BJ (cell line): ENCODE results near the gene SPOCD1. TPM values are rescaled to one million over a fixed set of nuclear protein-coding genes. Genes with fewer than 3 reads are reported as not detected.
"Not testable (repeated sequence)": the region's sequence is repeated elsewhere in the genome, so short reads cannot be mapped to it uniquely, and the experiment has no call there.

Experiments
- CTCF ChIA-PET: fragments of 350-600 bp; formaldehyde crosslinking; extraction: SDS; loops from one replicate; lab custom pipeline; 2021; ENCODE audit warnings: antibody characterized with exemption, inconsistent platforms; lab: Yijun Ruan, JAX
- POLR2A ChIA-PET: fragments of 300-600 bp; sonication (Branson Sonifier 250); formaldehyde crosslinking; extraction: SDS; loops from one replicate; lab custom pipeline; 2021; ENCODE audit warnings: antibody characterized with exemption; lab: Charles Lee
- DNase-seq: peaks from one replicate; pipeline ENCODE4 v3.0.0-alpha.2; 2011; ENCODE audit warnings: low read depth
- H3K27me3 ChIP-seq: 2 replicates; pipeline ENCODE4 v1.6.0; 2011; ENCODE audit warnings: low read length; ENCODE audit not compliant: control insufficient read depth, insufficient read depth
- H3K36me3 ChIP-seq: 2 replicates; pipeline ENCODE4 v1.5.1; 2011; ENCODE audit warnings: low read length; ENCODE audit not compliant: control insufficient read depth, insufficient read depth
- H3K4me3 ChIP-seq: 2 replicates; pipeline ENCODE4 v1.5.1; 2011; ENCODE audit warnings: low read depth, mild to moderate bottlenecking, control low read depth, low read length
- CTCF ChIP-seq: IDR thresholded peaks from 2 replicates; pipeline ENCODE4 v1.5.1; 2011; ENCODE audit warnings: low read depth, mild to moderate bottlenecking, control low read depth, inconsistent platforms, low read length, moderate library complexity; ENCODE audit not compliant: insufficient read depth
- polyA plus RNA-seq: library from polyadenylated mRNA; depleted of rRNA; stranded (reverse); fragments of >200 nt; gene quantifications from 2 replicates; pipeline ENCODE4 v1.2.3, GENCODE V29; 2011

SPOCD1 gene
- polyA plus RNA-seq, 1 experiment = 169 TPM

DNA sequence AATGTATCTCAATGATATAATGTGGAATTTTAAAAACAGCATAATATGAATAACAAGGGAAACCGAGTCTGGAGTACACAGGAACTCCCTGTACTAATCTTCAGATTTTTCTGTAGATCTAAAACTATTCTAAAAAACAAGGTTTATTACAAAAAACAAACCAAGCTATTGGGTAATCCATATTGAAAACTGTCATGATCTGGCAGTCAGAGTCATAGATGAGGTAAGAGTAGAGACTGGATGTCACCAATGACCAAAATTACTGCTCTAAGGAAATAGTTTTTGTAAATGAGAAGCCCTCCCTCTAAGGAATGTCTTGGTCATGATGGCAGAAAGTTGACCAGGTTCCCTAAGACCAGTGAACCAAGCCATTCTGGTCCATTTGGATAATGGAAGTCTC lies 2.4 kb upstream of the SPOCD1 start:
- no peak for DNase-seq
- POLR2A ChIA-PET = no interaction called here
- H3K27me3 ChIP-seq = no peaks in the 10 kb centered on the region
- CTCF ChIA-PET = interaction anchor here (5.8 kb wide), 1 partner anchor 146 kb away, joined by 32 read pairs; no protein-coding TSS in a partner anchor
- H3K36me3 ChIP-seq = no peaks in the 10 kb centered on the region
- no peak overlapping the region for H3K4me3 ChIP-seq
- TF ChIP-seq CTCF = no peak

DNA sequence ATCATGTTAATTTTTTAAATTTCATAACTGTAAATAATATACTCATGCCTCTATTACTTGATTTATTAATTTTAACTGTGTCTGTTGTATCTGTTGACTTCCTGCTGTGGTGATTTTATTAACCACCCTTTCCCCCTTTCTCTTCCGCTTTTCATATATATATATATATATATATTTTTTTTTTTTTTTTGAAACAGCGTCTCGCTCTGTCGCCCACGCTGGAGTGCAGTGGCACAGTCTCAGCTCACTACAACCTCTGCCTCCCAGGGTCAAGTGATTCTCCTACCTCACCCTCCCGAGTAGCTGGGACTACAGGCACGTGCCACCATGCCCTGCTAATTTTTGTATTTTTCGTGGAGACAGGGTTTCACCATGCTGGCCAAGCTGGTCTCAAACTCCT lies 1.1 kb upstream of the SPOCD1 start:
- H3K4me3 ChIP-seq, POLR2A ChIA-PET, DNase-seq, H3K27me3 ChIP-seq, H3K36me3 ChIP-seq: not testable (repeated sequence)
- CTCF ChIA-PET = interaction anchor here (0.8 to 5.8 kb wide), 9 partner anchors 11 to 188 kb away, joined by 3 to 32 read pairs (median 7); no protein-coding TSS in a partner anchor

GRCh38 chr1:31816501-31816900 lies 679 bp upstream of the SPOCD1 start:
- H3K27me3 ChIP-seq, H3K4me3 ChIP-seq, DNase-seq, POLR2A ChIA-PET, H3K36me3 ChIP-seq: not testable (repeated sequence)
- CTCF ChIA-PET = interaction anchor here (0.8 to 5.8 kb wide), 13 partner anchors 11 to 189 kb away, joined by 3 to 32 read pairs (median 6); no protein-coding TSS in a partner anchor

DNA sequence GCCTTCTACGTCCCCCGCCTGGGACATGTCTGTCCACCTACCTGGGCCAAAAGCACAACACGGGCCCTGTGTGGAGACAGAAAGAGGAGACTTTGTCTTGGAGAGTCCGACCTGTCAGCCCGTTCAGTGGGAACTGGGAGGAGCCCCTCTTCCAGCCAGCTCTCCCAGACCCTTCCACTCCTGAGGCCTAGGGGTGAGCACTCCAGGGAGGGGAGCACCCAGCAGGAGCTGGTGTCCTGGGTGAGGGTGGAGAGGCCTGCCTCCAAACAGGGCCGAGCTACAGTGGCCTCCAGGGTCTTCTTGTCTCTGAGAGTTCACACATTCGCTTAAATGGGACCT lies 546 bp downstream of the SPOCD1 start:
- ChIA-PET POLR2A (no interaction called here), CTCF (interaction anchor here (0.6 to 5.8 kb wide), 19 partner anchors 9 to 173 kb away, joined by 3 to 32 read pairs (median 4); no protein-coding TSS in a partner anchor)
- H3K27me3 ChIP-seq = no peaks in the 10 kb centered on the region; the same call in 1 of the 2 replicates
- H3K4me3 ChIP-seq = no peak overlapping the region
- H3K36me3 ChIP-seq = no peaks in the 10 kb centered on the region
- DNase-seq = no peak
- TF ChIP-seq CTCF = no peak

DNA sequence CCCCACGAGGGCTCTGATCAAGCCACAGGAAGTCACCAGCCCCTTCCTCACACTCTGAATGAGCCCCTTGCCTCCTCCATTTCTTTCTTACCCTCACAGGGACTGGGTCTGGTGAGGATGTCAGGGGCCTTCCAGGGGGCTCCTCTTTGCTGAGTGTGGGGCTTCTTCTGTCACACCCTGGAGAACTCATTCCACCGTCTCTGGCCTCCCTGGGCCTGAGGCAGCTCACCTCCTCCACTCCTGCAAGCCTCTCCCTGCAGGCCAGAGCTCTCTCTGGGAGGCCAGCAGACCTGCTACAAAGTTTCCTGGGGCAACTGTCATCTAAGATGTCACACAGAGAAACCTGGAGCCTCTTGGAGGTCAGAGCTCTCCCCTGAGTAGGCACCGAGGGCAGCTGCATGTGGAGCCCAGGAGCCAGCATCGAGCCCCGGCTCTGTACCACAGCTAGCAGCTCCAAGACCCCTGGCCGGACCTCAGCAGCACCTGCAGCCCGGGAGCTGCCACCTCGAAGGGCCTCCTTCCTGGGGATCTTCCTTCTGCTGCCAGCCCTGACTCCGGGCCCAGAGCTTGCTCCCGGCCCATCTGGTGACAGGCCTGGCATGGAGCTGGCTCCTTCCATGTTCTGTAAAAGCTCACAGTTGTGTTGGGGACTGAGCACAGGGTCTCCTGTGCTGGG lies 1.1 kb downstream of the SPOCD1 start:
- CTCF ChIA-PET = interaction anchor here (1.0 to 5.8 kb wide), 10 partner anchors 9 to 174 kb away, joined by 3 to 32 read pairs (median 6); no protein-coding TSS in a partner anchor
- no peak for TF ChIP-seq CTCF
- POLR2A ChIA-PET = interaction anchor here (0.5 kb wide), 1 partner anchor 12 kb away, joined by 4 read pairs; no protein-coding TSS in a partner anchor
- no peak for DNase-seq
- no peak overlapping the region for H3K4me3 ChIP-seq
- no peaks in the 10 kb centered on the region for H3K36me3 ChIP-seq
- no peaks in the 10 kb centered on the region; the same call in 1 of the 2 replicates for H3K27me3 ChIP-seq

- H3K4me3 ChIP-seq = no peak overlapping the region
- ChIA-PET POLR2A (no interaction called here), CTCF (interaction anchor here (1.5 to 5.8 kb wide), 4 partner anchors 9 to 150 kb away, joined by 4 to 32 read pairs (median 5); no protein-coding TSS in a partner anchor)
Measured at GRCh38 chr1:31814041-31814511, 1.7 kb downstream of the SPOCD1 start.

More at GRCh38 chr1:31814041-31814511, 1.7 kb downstream of the SPOCD1 start:
- DNase-seq = no peak
- H3K36me3 ChIP-seq = no peaks in the 10 kb centered on the region
- TF ChIP-seq CTCF = no peak
- no peaks in the 10 kb centered on the region; the same call in 1 of the 2 replicates for H3K27me3 ChIP-seq
